Common myeloid progenitor, CD34-positive (primary cell): ENCODE measurements around the gene NRG3.

Experiments used
- CTCF ChIA-PET: fragments of 350-600 bp; sonication (Branson Sonifier 250); formaldehyde crosslinking; loops from one replicate; lab custom pipeline; 2021; ENCODE audit warnings: antibody characterized with exemption; lab: Charles Lee
- POLR2A ChIA-PET: fragments of 350-600 bp; sonication (Branson Sonifier 250); formaldehyde crosslinking; loops from one replicate; lab custom pipeline; 2021; ENCODE audit warnings: antibody characterized with exemption; lab: Charles Lee
- DNase-seq, 3 donors: peaks; one replicate each; pipeline versions ENCODE4 v3.0.0 to v3.0.0-alpha.2; 2013
- H3K27ac ChIP-seq, 2 experiments: 1 replicate in 1 of 2; 2 replicates in 1 of 2; pipeline ENCODE4 v1.7.0; 2013; ENCODE audit warnings: inconsistent platforms in 2 of 2, low read length in 2 of 2, mild to moderate bottlenecking in 2 of 2, low read depth in 1 of 2, moderate library complexity in 1 of 2; ENCODE audit not compliant: severe bottlenecking in 2 of 2, insufficient read depth in 1 of 2, poor library complexity in 1 of 2
- H3K27me3 ChIP-seq, 5 experiments: replicated peaks in 2 of 5; 1 replicate in 3 of 5; 2 replicates in 2 of 5; pipeline versions ENCODE4 v1.6.1 to v1.7.0; 2013; ENCODE audit warnings: low read length in 4 of 5, mild to moderate bottlenecking in 2 of 5, moderate library complexity in 2 of 5, inconsistent platforms in 1 of 5; ENCODE audit not compliant: insufficient read depth in 5 of 5, control insufficient read depth in 4 of 5
- H3K36me3 ChIP-seq, 4 experiments: 1 replicate in 2 of 4; 2 replicates in 2 of 4; pipeline versions ENCODE4 v1.6.1 to v1.7.0; 2013; ENCODE audit warnings: low read length in 3 of 4, control low read depth in 1 of 4, mild to moderate bottlenecking in 1 of 4; ENCODE audit not compliant: control insufficient read depth in 4 of 4, insufficient read depth in 4 of 4
- H3K4me1 ChIP-seq, 4 experiments: 1 replicate in 3 of 4; 2 replicates in 1 of 4; pipeline versions ENCODE4 v1.6.1 to v1.7.1; 2013; ENCODE audit warnings: low read length in 3 of 4, mild to moderate bottlenecking in 3 of 4, control low read depth in 1 of 4, inconsistent platforms in 1 of 4, moderate library complexity in 1 of 4; ENCODE audit not compliant: control insufficient read depth in 4 of 4, insufficient read depth in 4 of 4; ENCODE audit errors: control extremely low read depth in 1 of 4
- H3K4me3 ChIP-seq, 7 experiments: 1 replicate in 4 of 7; 2 replicates in 3 of 7; pipeline versions ENCODE4 v1.5.1 to v1.7.0; 2013; ENCODE audit warnings: mild to moderate bottlenecking in 7 of 7, low read length in 6 of 7, moderate library complexity in 6 of 7, inconsistent platforms in 2 of 7, low read depth in 2 of 7, control low read depth in 1 of 7; ENCODE audit not compliant: insufficient read depth in 4 of 7, control insufficient read depth in 1 of 7; ENCODE audit errors: extremely low read depth in 1 of 7
- H3K9me3 ChIP-seq, 5 experiments: 1 replicate in 4 of 5; 2 replicates in 1 of 5; pipeline versions ENCODE4 v1.6.1 to v1.7.1; 2013; ENCODE audit warnings: low read length in 4 of 5, mild to moderate bottlenecking in 2 of 5, inconsistent platforms in 1 of 5, low read depth in 1 of 5, moderate library complexity in 1 of 5; ENCODE audit not compliant: control insufficient read depth in 4 of 5, insufficient read depth in 2 of 5; ENCODE audit errors: control extremely low read depth in 1 of 5
- WGBS: methylation state at CpG from one replicate; pipeline ENCODE4 v1.1.5; 2013; ENCODE audit not compliant: insufficient coverage; 5-methylcytosine and 5-hydroxymethylcytosine counted together

Gene NRG3

DNA sequence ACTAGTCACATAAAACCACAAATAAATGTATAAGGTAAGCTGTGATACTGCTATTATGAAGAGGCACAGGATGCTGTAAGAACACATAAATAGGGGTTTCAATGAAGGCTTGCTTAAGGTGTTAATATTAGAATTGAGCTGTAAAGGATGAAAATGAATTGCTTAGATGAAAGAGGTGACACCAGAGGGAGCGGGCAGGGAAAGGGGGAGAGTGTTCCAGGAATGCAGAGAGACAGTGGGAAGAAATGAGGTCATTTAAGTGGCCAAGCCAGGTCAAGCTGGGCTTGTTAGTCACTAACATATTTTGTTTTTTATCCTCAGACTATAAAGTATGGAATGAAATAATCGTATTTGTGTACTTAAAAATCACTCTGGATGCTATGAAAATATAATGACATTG lies 193.5 kb downstream of the NRG3 start:
- Histone ChIP-seq H3K9me3 (no peaks in the 10 kb centered on the region), H3K4me3 (no peak overlapping the region), H3K4me1 (no peaks in the 10 kb centered on the region), H3K27me3 (no peaks in the 10 kb centered on the region), H3K36me3 (no peaks in the 10 kb centered on the region), H3K27ac (no peak overlapping the region)
- CTCF ChIA-PET, result no interaction called here
- POLR2A ChIA-PET, result no interaction called here
- 88% methylated on average over 1 of the region's 2 CpGs for WGBS
- no peak for DNase-seq

DNA sequence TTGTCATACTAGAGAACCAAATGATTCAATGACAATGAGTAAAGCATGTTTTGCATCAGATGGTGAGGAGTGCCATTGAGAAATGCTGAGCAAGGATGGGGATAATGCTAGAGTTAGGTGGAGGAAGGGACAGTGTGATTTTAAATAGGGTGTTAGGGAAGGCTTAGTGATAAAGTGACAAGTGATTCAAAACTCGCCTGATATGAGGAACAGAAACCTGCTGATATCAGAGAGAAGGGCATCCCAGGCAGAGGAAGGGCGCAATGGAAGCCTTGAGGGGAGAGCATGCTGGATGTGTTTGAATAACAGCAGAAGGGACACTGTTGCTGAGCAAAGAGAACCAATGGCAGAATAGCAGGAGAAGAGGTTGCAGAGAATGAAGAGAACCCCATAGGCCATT lies 196.2 kb downstream of the NRG3 start:
- 89% methylated on average over 2 of the region's 2 CpGs for WGBS
- no peaks in the 10 kb centered on the region for H3K36me3 ChIP-seq
- no peak overlapping the region for H3K4me3 ChIP-seq
- ChIA-PET POLR2A (no interaction called here), CTCF (no interaction called here)
- H3K9me3 ChIP-seq, result no peaks in the 10 kb centered on the region
- DNase-seq, result no peak
- no peaks in the 10 kb centered on the region for H3K4me1 ChIP-seq
- H3K27me3 ChIP-seq, result no peaks in the 10 kb centered on the region
- no peak overlapping the region for H3K27ac ChIP-seq

DNA sequence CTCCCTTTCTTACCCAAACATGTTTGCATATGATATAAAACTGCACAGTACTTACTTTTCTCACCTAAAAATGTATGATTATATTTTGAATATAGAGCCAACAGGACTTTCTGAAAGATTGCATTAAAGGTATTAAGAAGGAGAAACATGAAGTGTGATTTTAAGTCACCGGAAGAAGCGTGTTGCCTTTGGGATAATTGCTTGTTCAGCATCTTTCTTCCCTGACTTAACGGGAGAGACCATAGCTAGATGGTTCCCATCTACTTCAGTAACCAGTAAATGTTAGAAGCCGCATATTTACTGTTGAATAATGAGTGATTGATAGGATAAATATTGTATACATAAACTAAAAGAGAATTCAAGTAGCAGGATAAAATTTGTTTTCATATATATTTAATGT lies 197.1 kb downstream of the NRG3 start:
- Histone ChIP-seq H3K9me3 (no peaks in the 10 kb centered on the region), H3K27ac (no peak overlapping the region), H3K27me3 (no peaks in the 10 kb centered on the region), H3K4me1 (no peaks in the 10 kb centered on the region), H3K36me3 (no peaks in the 10 kb centered on the region), H3K4me3 (no peak overlapping the region)
- 71% methylated on average over 2 of the region's 4 CpGs for WGBS
- CTCF ChIA-PET, result no interaction called here
- DNase-seq, result no peak
- POLR2A ChIA-PET, result no interaction called here

GRCh38 chr10:82075605-82076004 lies 200.6 kb downstream of the NRG3 start:
- POLR2A ChIA-PET, result no interaction called here
- WGBS, result 100% methylated on average over 1 of the region's 3 CpGs

GRCh38 chr10:82084496-82084895 lies 209.5 kb downstream of the NRG3 start:
- DNase-seq, result no peak
- 83% methylated on average over 1 of the region's 2 CpGs for WGBS
- Histone ChIP-seq H3K27me3 (no peaks in the 10 kb centered on the region), H3K9me3 (no peaks in the 10 kb centered on the region), H3K4me3 (no peak overlapping the region), H3K27ac (no peak overlapping the region), H3K4me1 (no peaks in the 10 kb centered on the region), H3K36me3 (no peaks in the 10 kb centered on the region)
- CTCF ChIA-PET, result interaction anchor here (0.8 kb wide), 1 partner anchor 10 kb away, joined by 3 read pairs; no protein-coding TSS in a partner anchor
- POLR2A ChIA-PET, result interaction anchor here (0.6 kb wide), 1 partner anchor 15 kb away, joined by 5 read pairs; no protein-coding TSS in a partner anchor

More at GRCh38 chr10:82075605-82076004, 200.6 kb downstream of the NRG3 start:
- H3K9me3 ChIP-seq, result no peaks in the 10 kb centered on the region
- no peak overlapping the region for H3K4me3 ChIP-seq
- H3K27ac ChIP-seq, result no peak overlapping the region
- no peaks in the 10 kb centered on the region for H3K4me1 ChIP-seq
- H3K27me3 ChIP-seq, result no peaks in the 10 kb centered on the region
- no peaks in the 10 kb centered on the region for H3K36me3 ChIP-seq
- CTCF ChIA-PET, result interaction anchor here (1.4 kb wide), 1 partner anchor 9 kb away, joined by 3 read pairs; no protein-coding TSS in a partner anchor
- DNase-seq, result no peak

DNA sequence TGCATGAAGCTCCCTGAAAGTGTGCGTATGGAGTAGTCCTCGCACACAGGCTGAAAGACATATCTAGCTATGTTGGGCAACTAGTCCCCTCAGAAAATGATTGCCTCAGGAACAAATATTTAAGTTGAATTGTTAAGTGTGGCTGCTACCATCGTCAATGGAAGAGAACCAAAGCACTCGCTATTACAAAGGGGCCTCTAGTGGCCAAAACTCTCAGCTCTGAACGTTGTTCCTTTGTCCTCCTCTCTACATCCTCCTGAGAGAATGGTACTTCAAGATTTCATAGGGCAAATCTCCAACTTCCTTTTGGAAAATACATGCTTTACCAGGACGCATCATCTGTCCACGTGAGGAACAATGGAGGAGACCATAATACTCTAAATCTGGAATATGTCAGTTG lies 209.9 kb downstream of the NRG3 start:
- CTCF ChIA-PET, result interaction anchor here (0.8 kb wide), 1 partner anchor 10 kb away, joined by 3 read pairs; no protein-coding TSS in a partner anchor
- WGBS, result 76% methylated on average over 7 of the region's 7 CpGs
- DNase-seq, result no peak
- no peaks in the 10 kb centered on the region for H3K9me3 ChIP-seq
- no peaks in the 10 kb centered on the region for H3K27me3 ChIP-seq
- no peak overlapping the region for H3K4me3 ChIP-seq
- no peaks in the 10 kb centered on the region for H3K36me3 ChIP-seq
- H3K27ac ChIP-seq, result no peak overlapping the region
- POLR2A ChIA-PET, result no interaction called here
- H3K4me1 ChIP-seq, result no peaks in the 10 kb centered on the region

DNA sequence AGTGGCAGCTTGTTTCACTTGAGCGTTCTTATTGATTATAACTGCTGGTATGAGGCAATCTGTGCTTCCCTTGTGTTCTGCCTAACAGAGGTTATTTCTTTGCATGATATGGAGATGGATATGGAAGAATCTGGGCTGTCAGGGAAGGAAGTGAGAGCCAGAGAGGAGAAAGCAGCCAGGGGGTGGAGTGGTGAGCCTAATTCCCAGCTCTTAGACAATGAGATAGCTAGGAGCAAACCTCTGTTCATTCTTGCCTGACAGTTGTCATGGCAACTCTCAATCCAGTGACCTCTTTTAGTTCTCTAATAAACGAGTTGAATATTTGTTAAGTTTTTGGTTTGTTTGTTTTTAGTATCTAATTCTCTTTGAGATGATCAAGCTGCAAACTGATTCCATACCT lies 214.3 kb downstream of the NRG3 start:
- H3K36me3 ChIP-seq, result no peaks in the 10 kb centered on the region
- WGBS, result no CpG with 5 or more reads among the region's 2 CpGs
- POLR2A ChIA-PET, result no interaction called here
- DNase-seq, result no peak
- CTCF ChIA-PET, result interaction anchor here (0.6 kb wide), 1 partner anchor 1961 kb away, joined by 3 read pairs; no protein-coding TSS in a partner anchor
- H3K4me3 ChIP-seq, result no peak overlapping the region
- H3K9me3 ChIP-seq, result no peaks in the 10 kb centered on the region
- H3K27ac ChIP-seq, result no peak overlapping the region
- no peaks in the 10 kb centered on the region for H3K27me3 ChIP-seq
- H3K4me1 ChIP-seq, result no peaks in the 10 kb centered on the region
